IMR-90 (cell line): ENCODE measurements around the gene TOMM34.

Source experiments
- BHLHE40 ChIP-seq: fragments of 150-350 bp; IDR thresholded peaks from 2 replicates; pipeline ENCODE4 v1.6.1; 2016; ENCODE audit warnings: mild to moderate bottlenecking, low read depth, low read length
- CEBPB ChIP-seq: IDR thresholded peaks from 2 replicates; pipeline ENCODE4 v1.6.1; 2012; ENCODE audit warnings: low read depth, low read length, improper control_type of control experiment
- NFE2L2 ChIP-seq: fragments of 150-350 bp; IDR thresholded peaks from 2 replicates; pipeline ENCODE4 v1.6.1; 2016; ENCODE audit warnings: low read depth, mild to moderate bottlenecking, low read length
- POLR2A ChIP-seq: IDR thresholded peaks from 2 replicates; pipeline ENCODE4 v1.6.1; 2012; ENCODE audit warnings: mild to moderate bottlenecking, low read depth, low read length
- TF ChIP-seq, protein P1 (sequence below): conservative IDR thresholded peaks from 2 replicates; pipeline ENCODE4 v1.5.1; 2012; ENCODE audit warnings: mild to moderate bottlenecking, low read depth, low read length, improper control_type of control experiment
- TF ChIP-seq, protein P2 (sequence below): fragments of 150-350 bp; IDR thresholded peaks from 2 replicates; pipeline ENCODE4 v1.6.1; 2017; ENCODE audit warnings: mild to moderate bottlenecking, antibody characterized with exemption, low read length, low read depth

DNA sequence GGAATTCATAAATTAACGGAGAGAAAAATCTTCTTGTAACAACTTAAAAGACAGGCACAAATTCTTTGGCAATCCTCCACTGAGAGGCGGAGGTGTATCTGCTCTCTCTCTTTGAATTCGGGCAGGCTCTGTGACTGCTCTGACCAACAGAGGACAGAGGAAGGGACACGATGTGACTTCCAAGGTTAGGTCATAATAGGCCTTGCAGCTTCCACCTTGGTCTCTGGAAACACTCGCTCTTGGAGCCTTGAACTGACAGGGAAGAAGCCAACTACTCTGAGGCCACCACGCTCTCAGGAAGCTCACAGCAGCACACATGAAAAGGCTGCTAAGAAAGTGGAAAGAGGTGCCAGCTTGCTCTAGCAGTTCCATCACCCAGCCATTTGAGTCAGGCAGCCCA is 14.9 kb downstream of the TOMM34 start:
- TF ChIP-seq, protein P1, sequence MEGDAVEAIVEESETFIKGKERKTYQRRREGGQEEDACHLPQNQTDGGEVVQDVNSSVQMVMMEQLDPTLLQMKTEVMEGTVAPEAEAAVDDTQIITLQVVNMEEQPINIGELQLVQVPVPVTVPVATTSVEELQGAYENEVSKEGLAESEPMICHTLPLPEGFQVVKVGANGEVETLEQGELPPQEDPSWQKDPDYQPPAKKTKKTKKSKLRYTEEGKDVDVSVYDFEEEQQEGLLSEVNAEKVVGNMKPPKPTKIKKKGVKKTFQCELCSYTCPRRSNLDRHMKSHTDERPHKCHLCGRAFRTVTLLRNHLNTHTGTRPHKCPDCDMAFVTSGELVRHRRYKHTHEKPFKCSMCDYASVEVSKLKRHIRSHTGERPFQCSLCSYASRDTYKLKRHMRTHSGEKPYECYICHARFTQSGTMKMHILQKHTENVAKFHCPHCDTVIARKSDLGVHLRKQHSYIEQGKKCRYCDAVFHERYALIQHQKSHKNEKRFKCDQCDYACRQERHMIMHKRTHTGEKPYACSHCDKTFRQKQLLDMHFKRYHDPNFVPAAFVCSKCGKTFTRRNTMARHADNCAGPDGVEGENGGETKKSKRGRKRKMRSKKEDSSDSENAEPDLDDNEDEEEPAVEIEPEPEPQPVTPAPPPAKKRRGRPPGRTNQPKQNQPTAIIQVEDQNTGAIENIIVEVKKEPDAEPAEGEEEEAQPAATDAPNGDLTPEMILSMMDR: no peak
- TF ChIP-seq, protein P2, sequence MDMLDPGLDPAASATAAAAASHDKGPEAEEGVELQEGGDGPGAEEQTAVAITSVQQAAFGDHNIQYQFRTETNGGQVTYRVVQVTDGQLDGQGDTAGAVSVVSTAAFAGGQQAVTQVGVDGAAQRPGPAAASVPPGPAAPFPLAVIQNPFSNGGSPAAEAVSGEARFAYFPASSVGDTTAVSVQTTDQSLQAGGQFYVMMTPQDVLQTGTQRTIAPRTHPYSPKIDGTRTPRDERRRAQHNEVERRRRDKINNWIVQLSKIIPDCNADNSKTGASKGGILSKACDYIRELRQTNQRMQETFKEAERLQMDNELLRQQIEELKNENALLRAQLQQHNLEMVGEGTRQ: no peak
- no peak for TF ChIP-seq CEBPB
- TF ChIP-seq BHLHE40: no peak
- TF ChIP-seq NFE2L2: no peak
- TF ChIP-seq POLR2A: no peak
